Measurements from ENCODE around the gene REPIN1. TPM values are rescaled to one million over a fixed set of nuclear protein-coding genes. Genes with fewer than 3 reads are reported as not detected.
A peak's percentile ranks its signal among the peaks of the same experiment; 100 is the strongest.

Gene REPIN1
- total and polyA plus RNA-seq, 4 donors: 17.1 to 118 (median 55.1) TPM

DNA sequence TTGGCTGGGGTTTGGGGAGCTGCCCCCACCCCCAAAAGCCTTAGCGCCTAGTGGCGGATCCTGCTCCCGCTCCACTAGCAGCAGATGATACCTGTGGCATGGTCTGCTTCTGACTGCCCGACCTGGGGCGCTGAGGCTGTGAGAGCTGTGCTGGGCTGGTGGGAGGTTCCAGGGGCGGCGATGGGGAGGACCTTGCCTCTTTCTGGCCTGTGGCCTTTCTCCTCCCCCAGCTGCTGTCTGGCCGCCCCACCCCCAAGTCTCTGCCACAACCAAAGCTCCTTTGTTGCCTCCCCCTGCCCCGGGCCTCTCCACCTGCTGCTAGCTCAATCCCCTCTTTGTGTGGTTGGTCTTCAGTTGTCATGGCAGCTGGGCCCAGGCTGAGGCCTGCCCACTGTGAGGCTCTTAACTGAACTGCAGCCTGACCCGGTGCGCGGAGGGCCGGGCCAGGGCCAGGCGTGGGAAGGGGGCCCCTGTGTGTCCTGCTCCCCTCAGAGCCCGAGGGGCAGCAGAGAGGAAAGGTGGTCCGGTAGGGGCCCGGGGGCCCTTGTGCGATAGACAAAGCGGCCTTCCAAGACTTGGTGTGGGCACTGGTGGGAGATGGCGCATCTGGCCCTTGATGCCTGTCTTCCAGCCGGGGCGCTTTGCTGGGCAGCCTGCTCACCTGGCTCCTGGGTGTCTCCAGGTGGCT, 15.2 kb downstream of the REPIN1 start:
- Histone ChIP-seq H3K4me3 (ENCODE audit: low read depth in 1 of 3, low read length in 3 of 3) (no peak overlapping the region), H3K9me3 (ENCODE audit: control insufficient read depth in 4 of 4, low read length in 3 of 4) (no peaks in the 10 kb centered on the region), H3K27me3 (ENCODE audit: control insufficient read depth in 4 of 4, insufficient read depth in 4 of 4, low read length in 3 of 4) (no peaks in the 10 kb centered on the region), H3K27ac (ENCODE audit: low read depth in 1 of 2, low read length in 2 of 2) (no peak overlapping the region), H3K4me1 (ENCODE audit: control insufficient read depth in 4 of 4, insufficient read depth in 4 of 4, low read length in 3 of 4) (peaks cover 6 to 62% (median 55%) of the 10 kb centered on the region in 4 donors), H3K36me3 (ENCODE audit: control insufficient read depth in 4 of 4, insufficient read depth in 3 of 4, low read depth in 1 of 4, low read length in 3 of 4) (no peaks in the 10 kb centered on the region), H3K9ac (ENCODE audit: low read depth in 1 of 2, low read length in 2 of 2) (no peak overlapping the region)
- peak; percentile 71 for DNase-seq (ENCODE audit: low spot score)
- 71% methylated on average over 22 of the region's 22 CpGs for WGBS
- TF ChIP-seq JUND (IDR thresholded peaks at IDR 0.05): no peak
- TF ChIP-seq RXRA (IDR thresholded peaks at IDR 0.05): peak; percentile 12 to 44
- peak in 1 of 2 donors; percentile 45 for TF ChIP-seq RAD21 (IDR thresholded peaks at IDR 0.05)
- no peak for TF ChIP-seq HNF4G (IDR thresholded peaks at IDR 0.05)
- TF ChIP-seq FOXA1 (IDR thresholded peaks at IDR 0.05): no peak
- TF ChIP-seq NR2F2 (IDR thresholded peaks at IDR 0.05): no peak
- peak; percentile 57 for TF ChIP-seq SP1 (IDR thresholded peaks at IDR 0.05)
- TF ChIP-seq TAF1 (conservative IDR thresholded peaks at IDR 0.05): peak; percentile 95
- TF ChIP-seq FOXA2 (IDR thresholded peaks at IDR 0.05): no peak
- no peak for TF ChIP-seq YY1 (IDR thresholded peaks at IDR 0.05)
- TF ChIP-seq HNF4A (conservative IDR thresholded peaks at IDR 0.05): peak; percentile 32 to 61
- TF ChIP-seq, protein P1, sequence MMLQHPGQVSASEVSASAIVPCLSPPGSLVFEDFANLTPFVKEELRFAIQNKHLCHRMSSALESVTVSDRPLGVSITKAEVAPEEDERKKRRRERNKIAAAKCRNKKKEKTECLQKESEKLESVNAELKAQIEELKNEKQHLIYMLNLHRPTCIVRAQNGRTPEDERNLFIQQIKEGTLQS (IDR thresholded peaks at IDR 0.05): no peak

DNA sequence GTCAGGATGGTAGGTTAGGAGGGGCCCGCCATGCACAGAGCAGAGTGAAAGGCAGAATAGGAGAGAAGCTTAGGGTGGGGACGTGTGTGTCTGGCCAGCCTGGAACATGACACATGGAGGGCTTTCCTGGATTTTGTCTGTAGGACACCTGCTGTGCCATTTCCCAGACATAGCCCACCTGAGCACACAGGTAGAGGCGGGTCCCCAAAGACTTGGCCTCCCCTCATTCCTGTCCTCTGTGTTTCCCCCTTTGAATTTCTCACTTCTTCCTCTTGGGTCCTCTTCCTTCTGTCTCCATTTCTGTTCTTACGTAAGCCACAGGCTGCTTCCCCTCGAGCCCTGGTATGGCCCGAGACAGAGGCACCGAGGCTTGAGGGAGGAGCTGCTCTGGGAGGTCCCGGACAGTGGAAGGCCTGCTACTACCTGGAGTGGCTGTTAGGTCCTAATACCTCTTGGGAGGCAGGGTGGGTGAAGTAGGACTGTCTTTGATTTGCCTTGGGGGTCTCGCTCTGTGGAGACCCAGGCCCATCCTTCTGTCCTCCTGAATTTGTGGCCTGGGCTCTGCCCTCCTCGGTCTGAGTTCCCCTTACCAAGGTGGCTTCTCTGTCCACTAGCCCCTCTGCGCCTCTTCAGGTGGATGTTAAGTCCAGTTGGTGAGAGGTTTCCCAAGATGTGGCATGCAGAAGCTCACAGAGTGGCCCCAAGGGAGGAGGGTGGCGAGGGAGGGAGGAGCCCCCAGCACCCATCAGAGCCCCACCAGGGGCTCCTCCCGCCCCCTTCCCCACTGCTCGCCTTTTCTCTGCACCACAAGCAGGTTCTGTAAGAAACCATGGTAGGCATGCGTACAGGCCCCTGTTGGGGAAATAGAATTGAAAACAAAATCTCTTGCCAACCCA, 16.0 kb downstream of the REPIN1 start:
- Histone ChIP-seq H3K36me3 (ENCODE audit: control insufficient read depth in 4 of 4, insufficient read depth in 3 of 4, low read depth in 1 of 4, low read length in 3 of 4) (no peaks in the 10 kb centered on the region), H3K4me3 (ENCODE audit: low read depth in 1 of 3, low read length in 3 of 3) (no peak overlapping the region), H3K9me3 (ENCODE audit: control insufficient read depth in 4 of 4, low read length in 3 of 4) (no peaks in the 10 kb centered on the region), H3K27me3 (ENCODE audit: control insufficient read depth in 4 of 4, insufficient read depth in 4 of 4, low read length in 3 of 4) (no peaks in the 10 kb centered on the region), H3K9ac (ENCODE audit: low read depth in 1 of 2, low read length in 2 of 2) (no peak overlapping the region), H3K27ac (ENCODE audit: low read depth in 1 of 2, low read length in 2 of 2) (peak overlapping the region in 1 of 2 donors; percentile 19), H3K4me1 (ENCODE audit: control insufficient read depth in 4 of 4, insufficient read depth in 4 of 4, low read length in 3 of 4) (peaks cover 5 to 67% (median 56%) of the 10 kb centered on the region in 4 donors)
- no peak for DNase-seq (ENCODE audit: low spot score)
- TF ChIP-seq NR2F2 (IDR thresholded peaks at IDR 0.05): no peak
- TF ChIP-seq RAD21 (IDR thresholded peaks at IDR 0.05): no peak
- TF ChIP-seq, protein P2, sequence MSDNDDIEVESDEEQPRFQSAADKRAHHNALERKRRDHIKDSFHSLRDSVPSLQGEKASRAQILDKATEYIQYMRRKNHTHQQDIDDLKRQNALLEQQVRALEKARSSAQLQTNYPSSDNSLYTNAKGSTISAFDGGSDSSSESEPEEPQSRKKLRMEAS (IDR thresholded peaks at IDR 0.05): no peak
- TF ChIP-seq YY1 (IDR thresholded peaks at IDR 0.05): no peak
- no peak for TF ChIP-seq SP1 (IDR thresholded peaks at IDR 0.05)
- no peak for TF ChIP-seq TAF1 (conservative IDR thresholded peaks at IDR 0.05)
- TF ChIP-seq FOXA2 (IDR thresholded peaks at IDR 0.05): no peak
- TF ChIP-seq, protein P3, sequence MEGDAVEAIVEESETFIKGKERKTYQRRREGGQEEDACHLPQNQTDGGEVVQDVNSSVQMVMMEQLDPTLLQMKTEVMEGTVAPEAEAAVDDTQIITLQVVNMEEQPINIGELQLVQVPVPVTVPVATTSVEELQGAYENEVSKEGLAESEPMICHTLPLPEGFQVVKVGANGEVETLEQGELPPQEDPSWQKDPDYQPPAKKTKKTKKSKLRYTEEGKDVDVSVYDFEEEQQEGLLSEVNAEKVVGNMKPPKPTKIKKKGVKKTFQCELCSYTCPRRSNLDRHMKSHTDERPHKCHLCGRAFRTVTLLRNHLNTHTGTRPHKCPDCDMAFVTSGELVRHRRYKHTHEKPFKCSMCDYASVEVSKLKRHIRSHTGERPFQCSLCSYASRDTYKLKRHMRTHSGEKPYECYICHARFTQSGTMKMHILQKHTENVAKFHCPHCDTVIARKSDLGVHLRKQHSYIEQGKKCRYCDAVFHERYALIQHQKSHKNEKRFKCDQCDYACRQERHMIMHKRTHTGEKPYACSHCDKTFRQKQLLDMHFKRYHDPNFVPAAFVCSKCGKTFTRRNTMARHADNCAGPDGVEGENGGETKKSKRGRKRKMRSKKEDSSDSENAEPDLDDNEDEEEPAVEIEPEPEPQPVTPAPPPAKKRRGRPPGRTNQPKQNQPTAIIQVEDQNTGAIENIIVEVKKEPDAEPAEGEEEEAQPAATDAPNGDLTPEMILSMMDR (IDR thresholded peaks at IDR 0.05; ENCODE audit: low read depth, low read length, missing input control): no peak
- TF ChIP-seq GABPA (IDR thresholded peaks at IDR 0.05 in 1 of 2, conservative IDR thresholded peaks at IDR 0.05 in 1 of 2): no peak
- no peak for TF ChIP-seq JUND (IDR thresholded peaks at IDR 0.05)
- TF ChIP-seq, protein P1 (IDR thresholded peaks at IDR 0.05): no peak
- TF ChIP-seq, protein P4, sequence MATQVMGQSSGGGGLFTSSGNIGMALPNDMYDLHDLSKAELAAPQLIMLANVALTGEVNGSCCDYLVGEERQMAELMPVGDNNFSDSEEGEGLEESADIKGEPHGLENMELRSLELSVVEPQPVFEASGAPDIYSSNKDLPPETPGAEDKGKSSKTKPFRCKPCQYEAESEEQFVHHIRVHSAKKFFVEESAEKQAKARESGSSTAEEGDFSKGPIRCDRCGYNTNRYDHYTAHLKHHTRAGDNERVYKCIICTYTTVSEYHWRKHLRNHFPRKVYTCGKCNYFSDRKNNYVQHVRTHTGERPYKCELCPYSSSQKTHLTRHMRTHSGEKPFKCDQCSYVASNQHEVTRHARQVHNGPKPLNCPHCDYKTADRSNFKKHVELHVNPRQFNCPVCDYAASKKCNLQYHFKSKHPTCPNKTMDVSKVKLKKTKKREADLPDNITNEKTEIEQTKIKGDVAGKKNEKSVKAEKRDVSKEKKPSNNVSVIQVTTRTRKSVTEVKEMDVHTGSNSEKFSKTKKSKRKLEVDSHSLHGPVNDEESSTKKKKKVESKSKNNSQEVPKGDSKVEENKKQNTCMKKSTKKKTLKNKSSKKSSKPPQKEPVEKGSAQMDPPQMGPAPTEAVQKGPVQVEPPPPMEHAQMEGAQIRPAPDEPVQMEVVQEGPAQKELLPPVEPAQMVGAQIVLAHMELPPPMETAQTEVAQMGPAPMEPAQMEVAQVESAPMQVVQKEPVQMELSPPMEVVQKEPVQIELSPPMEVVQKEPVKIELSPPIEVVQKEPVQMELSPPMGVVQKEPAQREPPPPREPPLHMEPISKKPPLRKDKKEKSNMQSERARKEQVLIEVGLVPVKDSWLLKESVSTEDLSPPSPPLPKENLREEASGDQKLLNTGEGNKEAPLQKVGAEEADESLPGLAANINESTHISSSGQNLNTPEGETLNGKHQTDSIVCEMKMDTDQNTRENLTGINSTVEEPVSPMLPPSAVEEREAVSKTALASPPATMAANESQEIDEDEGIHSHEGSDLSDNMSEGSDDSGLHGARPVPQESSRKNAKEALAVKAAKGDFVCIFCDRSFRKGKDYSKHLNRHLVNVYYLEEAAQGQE (IDR thresholded peaks at IDR 0.05): no peak
- no peak for TF ChIP-seq EGR1 (IDR thresholded peaks at IDR 0.05; ENCODE audit: low read depth in 2 of 2)
- no peak for TF ChIP-seq FOXA1 (IDR thresholded peaks at IDR 0.05)
- no peak for TF ChIP-seq RXRA (IDR thresholded peaks at IDR 0.05)
- 81% methylated on average over 15 of the region's 15 CpGs for WGBS
